GM13976 (cell line): ENCODE data around the gene DTL.
"Not testable (repeated sequence)": the region's sequence is repeated elsewhere in the genome, so short reads cannot be mapped to it uniquely, and the experiment has no call there.

Experiments used
- DNase-seq: peaks from one replicate; pipeline ENCODE4 v3.0.0; 2012; ENCODE audit warnings: low spot score
- in situ Hi-C: fragments of 300-500 bp; cut with MboI; formaldehyde crosslinking; loops from one replicate; pipeline ENCODE4 v1.12.0; 2022; ENCODE audit warnings: low sequenced_read_pairs, mixed read lengths, inconsistent platforms; ENCODE audit not compliant: unreplicated experiment
- TF ChIP-seq, protein P1 (sequence below): IDR thresholded peaks from 2 replicates; pipeline ENCODE4 v1.5.1; 2012; ENCODE audit warnings: borderline replicate concordance, mild to moderate bottlenecking; ENCODE audit not compliant: insufficient read depth; ENCODE audit errors: extremely low read depth, missing control alignments, control extremely low read depth

The DTL gene

DNA sequence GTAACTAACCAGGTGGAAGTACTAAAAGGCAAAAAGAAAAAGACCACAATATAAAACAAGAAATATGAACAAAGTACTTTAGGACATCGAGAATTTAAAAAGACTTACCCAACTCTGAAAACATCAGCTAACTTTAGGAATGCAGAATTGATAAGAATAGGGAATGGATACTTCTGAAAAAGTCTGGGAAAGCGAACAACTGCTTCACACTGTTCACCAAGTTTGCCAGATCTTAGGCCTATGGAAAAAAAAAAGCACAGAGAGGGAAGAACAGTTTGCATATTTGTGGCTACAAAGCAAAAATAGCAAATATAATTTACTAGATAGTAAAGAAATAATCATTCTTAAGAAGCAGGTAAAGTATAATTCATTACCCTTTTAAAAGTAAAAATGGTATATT, 14.6 kb upstream of the DTL start:
- no peak for DNase-seq
- in situ Hi-C loops: no loop called here
- TF ChIP-seq, protein P1, sequence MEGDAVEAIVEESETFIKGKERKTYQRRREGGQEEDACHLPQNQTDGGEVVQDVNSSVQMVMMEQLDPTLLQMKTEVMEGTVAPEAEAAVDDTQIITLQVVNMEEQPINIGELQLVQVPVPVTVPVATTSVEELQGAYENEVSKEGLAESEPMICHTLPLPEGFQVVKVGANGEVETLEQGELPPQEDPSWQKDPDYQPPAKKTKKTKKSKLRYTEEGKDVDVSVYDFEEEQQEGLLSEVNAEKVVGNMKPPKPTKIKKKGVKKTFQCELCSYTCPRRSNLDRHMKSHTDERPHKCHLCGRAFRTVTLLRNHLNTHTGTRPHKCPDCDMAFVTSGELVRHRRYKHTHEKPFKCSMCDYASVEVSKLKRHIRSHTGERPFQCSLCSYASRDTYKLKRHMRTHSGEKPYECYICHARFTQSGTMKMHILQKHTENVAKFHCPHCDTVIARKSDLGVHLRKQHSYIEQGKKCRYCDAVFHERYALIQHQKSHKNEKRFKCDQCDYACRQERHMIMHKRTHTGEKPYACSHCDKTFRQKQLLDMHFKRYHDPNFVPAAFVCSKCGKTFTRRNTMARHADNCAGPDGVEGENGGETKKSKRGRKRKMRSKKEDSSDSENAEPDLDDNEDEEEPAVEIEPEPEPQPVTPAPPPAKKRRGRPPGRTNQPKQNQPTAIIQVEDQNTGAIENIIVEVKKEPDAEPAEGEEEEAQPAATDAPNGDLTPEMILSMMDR: no peak

DNA sequence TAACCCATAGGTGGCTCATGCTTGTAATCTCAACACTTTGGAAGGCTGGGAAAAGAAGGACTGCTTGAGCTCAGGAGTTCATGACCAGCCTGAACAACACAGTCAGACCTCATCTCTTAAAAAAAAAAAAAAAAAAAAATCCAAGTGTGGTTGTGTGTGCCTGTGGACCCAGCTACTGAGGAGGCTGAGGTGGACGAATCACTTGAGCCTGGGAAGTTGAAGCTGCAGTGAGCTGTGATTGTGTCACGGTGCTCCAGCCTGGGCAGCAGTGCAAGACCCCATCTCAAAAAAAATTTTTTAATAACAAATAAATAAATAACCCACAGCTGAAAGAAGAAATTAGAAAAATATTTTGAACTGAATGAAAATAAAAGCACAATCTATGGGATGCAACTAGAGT, 14.0 kb upstream of the DTL start:
- in situ Hi-C loops: no loop called here
- TF ChIP-seq, protein P1: no peak
- no peak for DNase-seq

DNA sequence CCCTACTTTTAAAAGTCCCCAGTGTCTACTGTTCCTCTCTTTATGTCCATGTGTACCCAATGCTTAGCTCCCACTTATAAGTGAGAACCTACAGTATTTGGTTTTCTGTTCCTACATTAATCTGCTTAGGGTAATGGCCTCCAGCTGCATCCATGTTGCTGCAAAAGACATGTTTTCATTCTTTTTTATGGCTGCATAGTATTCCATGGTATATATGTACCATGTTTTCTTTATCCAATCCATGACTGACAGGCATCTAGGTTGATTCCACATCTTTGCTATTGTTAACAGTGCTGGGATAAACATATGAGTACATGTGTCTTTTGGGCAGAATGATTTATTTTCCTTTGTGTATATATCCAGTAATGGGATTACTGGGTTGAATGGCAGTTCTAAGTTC, 12.6 kb upstream of the DTL start:
- in situ Hi-C loops: not testable (repeated sequence)

DNA sequence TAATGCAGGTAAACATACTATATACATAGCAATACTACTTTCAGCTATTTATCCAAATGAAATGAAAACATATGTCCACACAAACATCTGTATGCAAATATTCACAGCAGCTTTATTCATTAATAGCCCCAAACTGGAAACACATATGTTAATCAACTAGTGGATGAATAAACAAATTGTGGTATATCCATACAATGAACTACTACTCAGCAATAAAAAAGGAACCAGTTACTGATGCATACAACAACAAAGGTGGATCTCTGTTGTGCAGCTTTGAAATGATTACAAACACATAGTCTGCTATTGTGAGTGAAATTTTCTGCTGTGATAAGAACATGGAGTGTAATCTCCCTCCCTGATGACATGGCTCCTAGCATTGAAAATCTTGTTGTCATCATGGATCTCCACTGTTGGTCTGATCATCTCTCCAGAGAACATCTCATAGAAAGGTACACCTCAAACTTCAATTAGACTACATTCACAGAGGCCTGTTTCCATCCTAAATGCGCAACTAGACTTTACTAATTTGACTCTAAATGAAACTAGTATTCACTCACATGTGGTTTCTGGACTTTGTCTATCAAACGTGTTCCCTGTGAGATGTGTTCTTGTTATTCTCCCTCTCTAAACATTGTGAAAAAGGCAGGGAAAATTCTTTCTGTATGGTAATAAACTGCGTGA, 10.9 kb upstream of the DTL start:
- in situ Hi-C loops: no loop called here
- no peak for DNase-seq
- TF ChIP-seq, protein P1: no peak

More for the DNA sequence above, 12.6 kb upstream of the DTL start:
- not testable (repeated sequence) for DNase-seq

DNA sequence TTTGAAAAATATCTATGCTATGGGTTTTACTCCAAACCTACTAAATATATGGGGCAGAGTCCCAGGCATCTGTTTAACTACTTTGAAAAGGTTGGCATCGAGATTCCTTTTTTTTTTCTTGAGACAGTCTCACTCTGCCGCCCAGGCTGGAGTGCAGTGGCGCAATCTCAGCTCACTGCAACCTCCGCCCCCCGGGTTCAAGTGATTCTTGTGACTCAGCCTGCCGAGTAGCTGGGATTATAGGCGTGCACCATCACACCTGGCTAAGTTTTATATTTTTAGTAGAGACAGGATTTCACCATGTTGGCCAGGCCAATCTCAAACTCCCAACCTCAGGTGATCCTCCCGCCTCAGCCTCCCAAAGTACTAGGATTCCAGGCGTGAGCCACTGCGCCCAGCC, 7.8 kb upstream of the DTL start:
- in situ Hi-C loops: not testable (repeated sequence)

DNA sequence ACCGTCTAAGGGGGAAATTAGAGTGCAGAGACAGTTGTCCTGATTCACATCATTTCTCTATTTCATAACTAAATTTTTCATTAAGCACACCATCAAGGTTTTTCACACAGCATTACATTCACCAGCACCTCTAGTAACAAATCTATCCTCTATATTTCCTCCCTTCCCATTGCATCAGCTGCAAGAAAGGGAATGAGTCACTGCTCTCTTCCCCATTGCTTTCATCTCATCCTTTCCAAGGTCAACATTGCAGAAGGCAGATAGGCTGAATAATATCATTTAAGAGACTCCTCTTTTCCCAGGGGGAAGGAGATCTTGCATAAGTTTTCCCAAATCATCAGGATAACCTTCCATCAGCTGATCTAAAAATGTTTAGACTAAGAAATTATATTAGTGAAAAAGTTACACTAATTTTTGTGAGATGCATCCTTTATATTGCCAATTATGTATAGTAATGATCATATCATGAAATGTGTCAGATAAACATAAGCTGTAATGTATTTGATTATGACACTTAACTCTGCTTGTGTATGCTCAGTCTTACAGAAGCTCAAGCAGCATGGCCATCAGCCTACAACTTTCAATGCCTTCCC, 4.5 kb upstream of the DTL start:
- in situ Hi-C loops: loop anchor here (10.0 kb wide), 1 partner anchor 336 kb away; no protein-coding TSS in a partner anchor
- no peak for DNase-seq
- TF ChIP-seq, protein P1: no peak

More for the DNA sequence above, 7.8 kb upstream of the DTL start:
- not testable (repeated sequence) for DNase-seq

DNA sequence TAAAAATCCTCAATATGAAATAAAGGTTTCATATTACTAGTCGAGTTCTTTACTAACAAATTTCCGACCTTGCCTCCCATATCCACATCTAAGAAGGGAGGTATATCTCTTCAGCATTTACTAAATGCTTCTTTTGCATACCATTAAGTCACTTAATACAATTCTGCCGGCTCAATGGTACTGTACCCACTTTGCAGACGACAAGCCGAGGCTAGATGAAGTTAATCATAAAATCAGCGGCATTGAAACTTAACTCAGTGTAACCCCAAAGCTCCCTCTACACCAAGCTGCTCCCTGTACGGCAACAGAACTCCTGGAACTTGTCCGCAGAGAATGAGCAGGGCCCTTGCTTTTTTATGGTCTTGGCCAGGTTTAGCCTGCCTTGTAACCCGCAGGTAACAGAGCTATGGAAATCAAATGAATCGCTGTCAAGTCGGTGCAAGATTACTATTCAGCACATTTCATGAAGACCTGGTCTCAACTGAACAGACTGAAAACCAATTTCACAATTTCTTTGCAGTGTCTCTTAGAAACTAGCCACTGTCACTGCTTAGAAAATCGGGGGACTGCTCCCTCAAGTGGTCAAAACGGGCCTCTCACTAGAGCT, 929 bp upstream of the DTL start:
- in situ Hi-C loops: loop anchor here (10.0 kb wide), 1 partner anchor 340 kb away; no protein-coding TSS in a partner anchor
- TF ChIP-seq, protein P1: no peak
- DNase-seq: no peak
